H9 (cell line): Measurements from ENCODE around the gene ZMIZ1. TPM values are rescaled to one million over a fixed set of nuclear protein-coding genes. Genes with fewer than 3 reads are reported as not detected.

Experiments
- DNase-seq: peaks from one replicate; pipeline ENCODE4 v3.0.0-alpha.2; 2017
- H2AFZ ChIP-seq: one replicate; pipeline ENCODE4 v1.6.1; 2013; ENCODE audit warnings: mild to moderate bottlenecking, low read length, control low read depth, moderate library complexity
- H2AK5ac ChIP-seq: 2 replicates; pipeline ENCODE4 v1.6.1; 2013; ENCODE audit warnings: low read length, control low read depth, mixed read lengths; ENCODE audit not compliant: insufficient read length
- H2BK120ac ChIP-seq: one replicate; pipeline ENCODE4 v1.6.1; 2013; ENCODE audit warnings: low read depth, mild to moderate bottlenecking, low read length, control low read depth, inconsistent platforms; ENCODE audit not compliant: poor library complexity, severe bottlenecking
- H2BK12ac ChIP-seq: 2 replicates; pipeline ENCODE4 v1.6.1; 2013; ENCODE audit warnings: low read length, control low read depth, mixed read lengths, low read depth; ENCODE audit not compliant: insufficient read length
- H2BK15ac ChIP-seq: 2 replicates; pipeline ENCODE4 v1.6.1; 2013; ENCODE audit warnings: low read depth, low read length, control low read depth
- H2BK20ac ChIP-seq: one replicate; pipeline ENCODE4 v1.6.1; 2013; ENCODE audit warnings: low read depth, mild to moderate bottlenecking, low read length, control low read depth, inconsistent platforms; ENCODE audit not compliant: poor library complexity, severe bottlenecking
- H2BK5ac ChIP-seq: 2 replicates; pipeline ENCODE4 v1.6.1; 2013; ENCODE audit warnings: low read length, control low read depth, mixed read lengths; ENCODE audit not compliant: insufficient read length
- H3K14ac ChIP-seq: 2 replicates; pipeline ENCODE4 v1.6.1; 2013; ENCODE audit warnings: low read length, control low read depth; ENCODE audit not compliant: insufficient read depth
- H3K18ac ChIP-seq: 2 replicates; pipeline ENCODE4 v1.6.1; 2013; ENCODE audit warnings: low read depth, mild to moderate bottlenecking, mixed read lengths, low read length, control low read depth; ENCODE audit not compliant: insufficient read length
- H3K23ac ChIP-seq: 2 replicates; pipeline ENCODE4 v1.6.1; 2013; ENCODE audit warnings: low read length, control low read depth, mixed read lengths, low read depth; ENCODE audit not compliant: insufficient read length
- H3K23me2 ChIP-seq: 2 replicates; pipeline ENCODE4 v1.6.1; 2013; ENCODE audit warnings: low read depth, mild to moderate bottlenecking, mixed read lengths, low read length, control low read depth; ENCODE audit not compliant: insufficient read length, poor library complexity, severe bottlenecking
- H3K27ac ChIP-seq: 2 replicates; pipeline ENCODE4 v1.5.1; 2013; ENCODE audit warnings: low read length, control low read depth, mixed read lengths, low read depth; ENCODE audit not compliant: insufficient read length
- H3K27me3 ChIP-seq: 2 replicates; pipeline ENCODE4 v1.6.1; 2013; ENCODE audit warnings: low read length, control low read depth, inconsistent platforms; ENCODE audit not compliant: insufficient read depth
- H3K4ac ChIP-seq: 2 replicates; pipeline ENCODE4 v1.6.1; 2013; ENCODE audit warnings: low read depth, mild to moderate bottlenecking, control low read depth, inconsistent platforms, low read length, moderate library complexity
- H3K4me1 ChIP-seq: 2 replicates; pipeline ENCODE4 v1.6.1; 2013; ENCODE audit warnings: low read length, control low read depth, inconsistent platforms; ENCODE audit not compliant: insufficient read depth
- H3K4me2 ChIP-seq: 2 replicates; pipeline ENCODE4 v1.6.1; 2013; ENCODE audit warnings: low read length, control low read depth, mixed read lengths; ENCODE audit not compliant: insufficient read length, insufficient read depth
- H3K56ac ChIP-seq: 2 replicates; pipeline ENCODE4 v1.6.1; 2013; ENCODE audit warnings: low read depth, mild to moderate bottlenecking, mixed read lengths, low read length, control low read depth; ENCODE audit not compliant: insufficient read length
- H3K79me1 ChIP-seq: 2 replicates; pipeline ENCODE4 v1.6.1; 2013; ENCODE audit warnings: low read depth, mild to moderate bottlenecking, moderate library complexity, low read length, control low read depth, inconsistent platforms; ENCODE audit not compliant: insufficient read depth, poor library complexity, severe bottlenecking
- H3K79me2 ChIP-seq: 2 replicates; pipeline ENCODE4 v1.6.1; 2013; ENCODE audit warnings: low read length, control low read depth, inconsistent platforms; ENCODE audit not compliant: insufficient read depth
- H3K9ac ChIP-seq: 2 replicates; pipeline ENCODE4 v1.6.1; 2013; ENCODE audit warnings: low read length, control low read depth, mixed read lengths; ENCODE audit not compliant: insufficient read length; ENCODE audit errors: extremely low read depth
- H3K9me3 ChIP-seq: one replicate; pipeline ENCODE4 v1.6.1; 2013; ENCODE audit warnings: low read depth, low read length, inconsistent platforms; ENCODE audit not compliant: control insufficient read depth
- H3T11ph ChIP-seq: one replicate; pipeline ENCODE4 v1.6.1; 2013; ENCODE audit warnings: mild to moderate bottlenecking, low read length, control low read depth, inconsistent platforms
- H4K20me1 ChIP-seq: one replicate; pipeline ENCODE4 v1.6.1; 2013; ENCODE audit not compliant: control insufficient read depth, insufficient read length, insufficient read depth
- H4K5ac ChIP-seq: 2 replicates; pipeline ENCODE4 v1.6.1; 2013; ENCODE audit warnings: low read depth, mild to moderate bottlenecking, mixed read lengths, low read length, control low read depth; ENCODE audit not compliant: insufficient read length
- H4K8ac ChIP-seq: replicated peaks from 2 replicates; pipeline ENCODE4 v1.6.1; 2013; ENCODE audit warnings: low read length, control low read depth, mixed read lengths, low read depth; ENCODE audit not compliant: insufficient read length
- H4K91ac ChIP-seq: 2 replicates; pipeline ENCODE4 v1.6.1; 2013; ENCODE audit warnings: low read depth, mild to moderate bottlenecking, moderate library complexity, mixed read lengths, low read length, control low read depth; ENCODE audit not compliant: insufficient read length
- H3K27ac Mint-ChIP-seq, 3 experiments: 2 replicates in 2 of 3; 3 replicates in 1 of 3; pipeline ENCODE4 v1.8.0; 2020 to 2021; ENCODE audit warnings: mixed read lengths in 3 of 3, mild to moderate bottlenecking in 1 of 3, moderate library complexity in 1 of 3
- H3K27me3 Mint-ChIP-seq: 2 replicates; pipeline ENCODE4 v1.8.0; 2021; ENCODE audit warnings: low read depth, mild to moderate bottlenecking, moderate library complexity, mixed read lengths
- H3K36me3 Mint-ChIP-seq, 3 experiments: 2 replicates in 2 of 3; 3 replicates in 1 of 3; pipeline ENCODE4 v1.8.0; 2020 to 2021; ENCODE audit warnings: low read depth in 3 of 3, mixed read lengths in 3 of 3; ENCODE audit not compliant: insufficient read depth in 1 of 3
- H3K4me1 Mint-ChIP-seq, 2 experiments: 2 replicates each; pipeline ENCODE4 v1.8.0; 2020; ENCODE audit warnings: mixed read lengths in 2 of 2
- H3K4me3 Mint-ChIP-seq, 2 experiments: 2 replicates in 1 of 2; 3 replicates in 1 of 2; pipeline ENCODE4 v1.8.0; 2020 to 2021; ENCODE audit warnings: mild to moderate bottlenecking in 2 of 2, mixed read lengths in 2 of 2, moderate library complexity in 1 of 2
- H3K9me3 Mint-ChIP-seq, 2 experiments: 2 replicates in 1 of 2; 3 replicates in 1 of 2; pipeline ENCODE4 v1.8.0; 2020; ENCODE audit warnings: mild to moderate bottlenecking in 2 of 2, mixed read lengths in 2 of 2, moderate library complexity in 1 of 2
- WGBS: extraction: QIAGEN DNeasy Blood & Tissue Kit; methylation state at CpG from one replicate; pipeline ENCODE4 v1.1.7; 2013; ENCODE audit warnings: missing lambda C conversion rate, low lambda C conversion rate, mixed read lengths; ENCODE audit not compliant: insufficient read length; ENCODE audit errors: extremely low coverage; 5-methylcytosine and 5-hydroxymethylcytosine counted together
- total RNA-seq: library from RNA; stranded (reverse); gene quantifications from 2 replicates; pipeline ENCODE4 v1.2.1, GENCODE V29; 2021
- TF ChIP-seq, protein P1 (sequence below): fragments of 200-600 bp; sonication (generic); conservative IDR thresholded peaks from 3 replicates; pipeline ENCODE4 v1.8.0; 2021; ENCODE audit warnings: antibody characterized with exemption, mild to moderate bottlenecking

The ZMIZ1 gene
- total RNA-seq, 1 experiment from 2014 or later, result 36.9 TPM

GRCh38 chr10:79236433-79236765, 167.6 kb downstream of the ZMIZ1 start:
- H4K5ac ChIP-seq, result no peak overlapping the region
- no CpG with 5 or more reads among the region's 9 CpGs for WGBS
- no peak overlapping the region for H3K18ac ChIP-seq
- Mint-ChIP-seq H3K9me3 (no peaks in the 10 kb centered on the region), H3K27ac (no peak overlapping the region), H3K4me1 (peaks cover 60 to 63% of the 10 kb centered on the region in 2 experiments), H3K36me3 (peaks cover 4 to 13% (median 11%) of the 10 kb centered on the region in 3 experiments; a peak in 4 of 7 replicates), H3K4me3 (no peak overlapping the region), H3K27me3 (peaks cover 90% of the 10 kb centered on the region)
- no peak overlapping the region for H3K27ac ChIP-seq
- no peaks in the 10 kb centered on the region for H3K79me2 ChIP-seq
- H3K14ac ChIP-seq, result peak overlapping the region; percentile 11; the same call in 1 of the 2 replicates
- peaks cover 3% of the 10 kb centered on the region for H4K20me1 ChIP-seq
- no peak overlapping the region for H3T11ph ChIP-seq
- H2AK5ac ChIP-seq, result no peak overlapping the region
- H3K9ac ChIP-seq, result no peak overlapping the region
- DNase-seq, result peak; percentile 68
- no peak overlapping the region for H2BK5ac ChIP-seq
- H2BK12ac ChIP-seq, result no peak overlapping the region
- TF ChIP-seq, protein P1, sequence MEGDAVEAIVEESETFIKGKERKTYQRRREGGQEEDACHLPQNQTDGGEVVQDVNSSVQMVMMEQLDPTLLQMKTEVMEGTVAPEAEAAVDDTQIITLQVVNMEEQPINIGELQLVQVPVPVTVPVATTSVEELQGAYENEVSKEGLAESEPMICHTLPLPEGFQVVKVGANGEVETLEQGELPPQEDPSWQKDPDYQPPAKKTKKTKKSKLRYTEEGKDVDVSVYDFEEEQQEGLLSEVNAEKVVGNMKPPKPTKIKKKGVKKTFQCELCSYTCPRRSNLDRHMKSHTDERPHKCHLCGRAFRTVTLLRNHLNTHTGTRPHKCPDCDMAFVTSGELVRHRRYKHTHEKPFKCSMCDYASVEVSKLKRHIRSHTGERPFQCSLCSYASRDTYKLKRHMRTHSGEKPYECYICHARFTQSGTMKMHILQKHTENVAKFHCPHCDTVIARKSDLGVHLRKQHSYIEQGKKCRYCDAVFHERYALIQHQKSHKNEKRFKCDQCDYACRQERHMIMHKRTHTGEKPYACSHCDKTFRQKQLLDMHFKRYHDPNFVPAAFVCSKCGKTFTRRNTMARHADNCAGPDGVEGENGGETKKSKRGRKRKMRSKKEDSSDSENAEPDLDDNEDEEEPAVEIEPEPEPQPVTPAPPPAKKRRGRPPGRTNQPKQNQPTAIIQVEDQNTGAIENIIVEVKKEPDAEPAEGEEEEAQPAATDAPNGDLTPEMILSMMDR, result no peak
- peaks cover 5% of the 10 kb centered on the region for H3K23me2 ChIP-seq
- H3K23ac ChIP-seq, result no peak overlapping the region
- no peak overlapping the region for H4K91ac ChIP-seq
- H2BK15ac ChIP-seq, result no peak overlapping the region
- H3K4me1 ChIP-seq, result peaks cover 16% of the 10 kb centered on the region; the same call in 1 of the 2 replicates
- H3K9me3 ChIP-seq, result no peaks in the 10 kb centered on the region
- H3K79me1 ChIP-seq, result no peaks in the 10 kb centered on the region
- H4K8ac ChIP-seq, result no peak overlapping the region
- peaks cover 42% of the 10 kb centered on the region for H3K27me3 ChIP-seq
- H3K4ac ChIP-seq, result no peak overlapping the region
- no peak overlapping the region for H3K4me2 ChIP-seq
- H2BK120ac ChIP-seq, result no peak overlapping the region
- H2BK20ac ChIP-seq, result no peak overlapping the region
- H3K56ac ChIP-seq, result no peak overlapping the region
- H2AFZ ChIP-seq, result no peak overlapping the region
